ENCODE results near the gene PEX10.

Gene PEX10

DNA sequence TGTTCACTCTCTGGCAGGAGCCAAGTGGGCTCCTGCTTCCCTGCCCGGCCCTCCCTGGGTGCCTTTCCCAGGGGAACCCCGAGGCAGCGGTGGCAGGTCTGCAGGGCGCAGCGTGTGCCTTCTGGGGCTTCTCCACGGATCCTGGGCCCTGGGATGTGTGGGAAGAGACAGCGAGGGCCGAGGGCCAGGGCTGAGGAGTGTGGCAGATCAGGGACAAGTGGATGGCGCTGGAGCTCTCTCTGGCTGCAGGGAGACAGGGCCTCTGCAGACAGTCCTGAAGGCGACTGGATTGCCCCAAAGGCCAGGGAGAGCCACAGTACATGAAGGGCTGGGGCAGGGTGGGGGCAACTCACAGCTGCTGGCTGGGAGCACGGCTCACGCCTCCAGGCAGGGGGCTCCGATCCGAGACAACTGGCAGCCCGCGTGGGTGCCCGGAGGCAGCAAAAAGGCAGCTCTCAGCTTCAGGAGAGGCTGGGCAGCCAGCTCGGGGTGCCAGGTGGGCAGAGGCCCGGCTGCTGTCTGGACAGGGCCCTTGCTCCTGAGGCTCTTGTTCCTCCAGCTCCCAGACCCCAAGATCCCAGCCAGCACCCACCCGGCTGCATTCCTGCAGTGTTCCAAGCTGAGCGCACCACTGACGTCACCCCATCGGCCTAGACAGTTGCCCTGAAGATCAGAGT is 37.0 kb downstream of the PEX10 start:
- DNase-seq (ENCODE audit: low read depth in 2 of 2), result no peak

DNA sequence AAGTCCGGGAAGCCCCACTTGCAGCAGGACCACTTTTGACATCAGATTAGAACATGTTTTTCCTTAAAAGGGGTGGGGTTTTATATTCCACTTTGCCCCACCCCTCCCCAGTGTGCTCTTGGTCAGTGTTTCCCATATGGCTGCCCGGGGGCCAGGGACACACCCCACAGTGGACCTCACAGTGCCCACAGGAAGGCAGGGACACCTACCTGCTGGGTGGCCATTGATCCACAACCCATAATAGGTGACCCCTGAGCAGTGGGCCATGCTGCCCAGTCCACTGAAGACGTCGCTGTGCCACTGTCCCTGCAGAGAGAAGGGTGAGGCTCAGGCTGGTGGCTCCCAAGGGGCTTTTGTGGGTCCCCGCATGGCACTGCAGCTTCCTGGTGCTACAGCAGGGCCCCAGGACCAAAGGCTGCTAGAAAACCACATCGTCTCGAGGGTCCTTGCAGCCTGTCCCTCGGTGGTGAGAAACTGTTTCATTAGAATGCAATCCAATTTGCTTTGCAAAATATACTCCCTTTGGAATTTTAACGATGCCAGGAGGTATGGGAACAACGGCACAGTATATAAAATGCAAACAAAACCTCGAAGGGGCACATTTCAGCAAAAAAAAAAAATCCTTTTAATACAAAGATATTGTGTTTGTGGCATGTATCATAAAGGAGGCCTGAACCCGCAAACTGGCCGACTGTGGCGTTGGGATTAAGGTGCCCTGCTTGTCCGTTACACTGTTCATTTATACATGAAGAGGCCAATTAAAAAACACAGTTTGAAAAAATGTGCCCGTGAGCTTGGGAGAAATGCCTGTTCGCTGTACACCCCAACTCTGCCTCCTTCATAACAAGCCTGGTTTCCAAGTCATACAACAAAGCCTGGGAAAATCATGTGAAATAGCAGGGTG is 37.9 kb downstream of the PEX10 start:
- no peak for DNase-seq (ENCODE audit: low read depth in 2 of 2)

GRCh38 chr1:2373551-2374251 is 38.7 kb downstream of the PEX10 start:
- DNase-seq (ENCODE audit: low read depth in 2 of 2), result no peak

GRCh38 chr1:2372551-2373490 is 39.5 kb downstream of the PEX10 start:
- no peak for DNase-seq (ENCODE audit: low read depth in 2 of 2)

DNA sequence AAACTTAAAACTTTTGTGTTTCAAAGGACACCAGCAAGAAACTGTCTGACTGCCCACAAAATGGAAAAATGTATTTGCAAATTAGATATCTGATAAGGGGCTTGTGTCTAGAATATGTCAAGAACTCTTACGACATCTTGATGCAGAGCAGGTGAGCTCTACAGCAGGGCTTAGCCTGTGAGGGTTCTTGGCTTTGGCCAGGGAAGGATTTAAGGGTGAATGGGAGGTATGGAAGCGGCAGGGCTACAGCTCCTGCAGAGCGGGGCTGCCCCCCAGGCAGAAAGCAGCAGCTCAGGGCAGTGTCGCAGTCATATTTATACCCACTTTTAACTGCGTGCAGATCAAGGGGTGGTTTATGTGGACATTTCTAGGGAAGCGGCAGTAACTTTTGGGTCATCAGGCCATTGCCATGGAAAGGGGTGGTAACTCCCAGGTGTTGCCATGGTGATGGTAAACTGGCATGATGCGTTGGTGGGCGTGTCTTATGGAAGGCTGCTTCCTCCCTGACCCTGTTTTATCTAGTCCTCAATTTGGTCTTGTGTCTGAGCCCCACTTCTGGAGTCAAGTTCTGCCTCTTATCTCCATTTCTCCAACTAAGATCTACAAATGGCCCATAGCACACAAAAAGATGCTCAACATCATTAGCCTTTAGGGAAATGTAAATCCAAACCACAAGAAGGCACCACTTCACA is 44.2 kb downstream of the PEX10 start:
- DNase-seq (ENCODE audit: low read depth in 2 of 2), result no peak

GRCh38 chr1:2363847-2364513 is 48.4 kb downstream of the PEX10 start:
- no peak for DNase-seq (ENCODE audit: low read depth in 2 of 2)

- DNase-seq (ENCODE audit: low read depth in 2 of 2), result no peak
Observed at GRCh38 chr1:2360588-2361364, 51.6 kb downstream of the PEX10 start.

- no peak for DNase-seq (ENCODE audit: low read depth in 2 of 2)
Observed at GRCh38 chr1:2358651-2359640, 53.4 kb downstream of the PEX10 start.

DNA sequence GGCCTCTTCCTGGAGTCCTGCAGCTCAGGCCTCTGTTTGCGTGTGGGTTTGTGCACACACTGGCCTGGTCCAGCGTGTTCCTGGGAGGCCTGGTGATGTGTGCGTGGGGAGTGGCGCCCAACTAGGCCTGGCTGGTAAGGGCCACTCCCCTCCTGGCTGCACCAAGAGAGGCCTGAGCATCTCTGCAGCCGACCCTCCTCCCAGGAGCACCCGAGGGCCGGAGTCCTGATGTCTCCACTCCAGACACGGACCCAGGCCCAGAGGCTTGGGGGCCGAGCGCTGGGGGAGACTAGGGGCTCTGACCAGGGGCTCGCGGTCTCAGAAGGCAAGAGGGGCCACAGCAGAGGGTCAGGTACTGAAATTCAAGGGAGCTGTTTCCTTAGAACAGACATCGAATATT is 54.3 kb downstream of the PEX10 start:
- DNase-seq (ENCODE audit: low read depth in 2 of 2), result no peak

DNA sequence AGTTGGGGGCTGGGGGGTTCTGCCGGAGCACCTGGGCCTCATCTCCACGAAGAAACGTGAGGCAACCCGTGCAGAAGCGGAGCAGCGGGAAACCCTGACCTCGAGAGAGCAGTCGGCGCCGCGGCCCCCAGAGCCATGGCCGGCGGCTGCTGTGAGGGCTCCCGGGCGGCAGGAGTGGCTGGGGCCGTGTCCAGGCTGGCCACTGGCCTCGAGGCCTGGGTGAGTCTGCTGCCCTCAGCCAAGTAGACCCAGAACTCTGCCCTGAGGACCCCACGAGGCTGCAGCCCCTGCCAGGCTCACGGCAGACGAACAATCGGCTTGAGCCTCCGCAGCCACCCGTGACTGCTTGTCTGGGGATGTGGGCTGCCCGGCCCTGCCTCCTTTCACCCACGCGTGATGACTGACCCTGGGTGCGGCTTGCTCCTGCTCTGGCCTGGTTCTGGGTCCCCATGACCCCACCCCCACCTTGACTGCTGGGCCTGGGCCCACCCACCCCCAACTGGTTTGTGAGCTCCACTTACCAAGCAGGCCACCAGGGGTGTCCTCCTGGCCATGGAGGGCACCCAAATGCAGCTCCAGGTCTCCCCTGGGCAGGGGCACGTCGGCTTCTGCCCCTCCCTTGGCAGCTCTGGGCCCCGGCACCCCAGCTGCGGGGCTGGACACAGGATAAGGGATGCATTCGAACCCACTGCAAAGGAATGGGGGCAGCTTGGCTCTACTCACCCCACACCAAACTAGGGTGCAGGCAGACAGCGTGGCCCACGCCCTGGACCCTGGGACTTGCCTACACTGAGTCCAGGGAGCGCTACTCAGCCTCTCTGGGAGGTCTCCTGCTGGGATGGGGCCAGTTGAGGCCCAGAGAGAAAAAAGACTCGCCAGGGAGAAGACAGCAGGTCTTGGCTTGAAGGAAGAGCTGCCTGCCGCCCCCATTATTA is 55.2 kb downstream of the PEX10 start:
- no peak for DNase-seq (ENCODE audit: low read depth in 2 of 2)

DNA sequence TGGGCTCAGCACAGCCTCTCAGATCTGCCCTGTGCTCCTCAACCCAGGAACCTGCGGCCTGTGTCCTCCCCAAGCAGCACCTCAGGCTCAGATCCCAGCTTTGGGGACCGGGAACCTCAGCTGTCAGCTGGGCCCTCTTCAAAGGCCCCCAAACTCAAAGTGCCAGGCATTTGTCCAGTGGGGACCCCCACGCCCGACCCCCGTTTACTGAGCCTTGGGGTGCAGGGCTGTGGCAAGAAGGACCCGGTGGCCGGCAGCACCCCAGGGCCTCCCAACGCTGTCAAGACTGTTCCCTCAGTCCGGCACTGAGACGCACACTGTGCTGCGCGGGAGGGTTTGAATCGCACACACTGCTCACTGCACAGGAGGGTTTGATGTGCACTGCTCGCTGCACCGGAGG is 56.0 kb downstream of the PEX10 start:
- DNase-seq (ENCODE audit: low read depth in 2 of 2), result no peak

DNA sequence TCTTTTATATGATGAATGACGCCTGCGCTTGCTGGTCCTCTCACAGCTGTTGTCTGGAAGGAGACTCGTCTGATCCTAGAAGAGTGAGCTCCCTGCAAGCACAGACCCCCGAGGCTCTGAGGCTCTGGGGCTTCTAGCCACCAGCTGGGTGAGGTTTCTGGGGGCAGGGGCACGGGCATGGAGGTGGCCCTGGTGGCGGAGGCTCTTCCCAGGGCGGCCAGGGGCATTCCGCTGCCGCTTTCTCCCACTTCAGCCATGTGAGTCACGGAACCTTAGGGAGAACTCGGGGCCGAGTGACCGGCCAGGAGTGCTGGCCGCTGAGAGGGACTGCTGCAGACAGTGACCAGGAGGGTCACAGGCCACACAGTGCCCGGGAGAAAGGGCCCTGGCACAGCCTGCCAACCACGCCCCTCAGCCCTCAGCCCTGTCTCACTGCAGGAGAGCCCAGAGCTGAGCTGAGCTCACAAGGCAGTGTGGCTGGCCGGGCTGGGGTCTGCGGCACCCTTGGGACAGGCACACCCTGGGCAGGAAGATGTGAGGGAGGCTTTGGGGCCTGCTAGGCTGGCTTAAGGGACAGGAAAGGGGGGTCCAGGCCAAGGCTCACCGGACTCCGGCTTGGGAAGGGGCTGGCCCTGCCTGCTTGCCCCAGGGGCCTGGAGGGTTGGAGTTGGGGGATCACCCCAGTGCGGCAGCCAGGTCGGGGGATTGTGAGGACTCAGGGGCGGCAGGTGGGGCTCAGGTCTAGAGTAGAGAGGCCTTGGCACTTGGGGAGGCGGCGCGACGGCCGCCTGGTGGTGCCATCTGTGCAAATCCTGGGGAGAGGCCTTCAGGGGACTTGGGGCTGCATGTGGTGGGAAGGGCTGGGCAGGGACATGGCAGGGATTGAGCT is 56.7 kb downstream of the PEX10 start:
- DNase-seq (ENCODE audit: low read depth in 2 of 2), result no peak

- no peak for DNase-seq (ENCODE audit: low read depth in 2 of 2)
Observed at GRCh38 chr1:2354511-2355372, 57.6 kb downstream of the PEX10 start.
